Measurements from ENCODE around the gene BDH2.

Gene BDH2

DNA sequence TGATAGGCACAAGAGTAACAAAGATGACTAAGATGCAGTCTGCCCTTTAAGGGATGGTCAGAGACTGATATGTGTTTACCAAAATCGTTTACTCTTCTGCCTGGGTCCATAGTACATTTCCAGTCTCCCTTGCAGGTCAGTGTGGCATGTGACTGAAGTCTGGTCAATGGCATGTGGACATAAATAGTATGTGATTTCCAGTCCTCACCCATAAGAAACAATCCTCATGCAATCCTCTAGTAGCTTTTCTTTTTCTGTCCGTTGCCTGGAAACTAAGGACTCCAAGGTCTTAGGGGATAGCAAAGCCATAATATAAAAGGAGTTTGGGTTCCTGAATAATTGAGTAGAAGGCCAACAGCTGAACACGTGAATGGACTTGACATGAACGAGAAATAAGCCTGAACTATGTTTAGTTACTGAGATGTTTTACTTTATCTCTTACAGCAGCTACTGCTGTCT is 24.2 kb downstream of the BDH2 start:
- DNase-seq (ENCODE audit: low read depth): peak; percentile 15
- peak overlapping the region; percentile 95 for H3K4me3 ChIP-seq (ENCODE audit: low read depth, low read length)
- TF ChIP-seq, protein P1, sequence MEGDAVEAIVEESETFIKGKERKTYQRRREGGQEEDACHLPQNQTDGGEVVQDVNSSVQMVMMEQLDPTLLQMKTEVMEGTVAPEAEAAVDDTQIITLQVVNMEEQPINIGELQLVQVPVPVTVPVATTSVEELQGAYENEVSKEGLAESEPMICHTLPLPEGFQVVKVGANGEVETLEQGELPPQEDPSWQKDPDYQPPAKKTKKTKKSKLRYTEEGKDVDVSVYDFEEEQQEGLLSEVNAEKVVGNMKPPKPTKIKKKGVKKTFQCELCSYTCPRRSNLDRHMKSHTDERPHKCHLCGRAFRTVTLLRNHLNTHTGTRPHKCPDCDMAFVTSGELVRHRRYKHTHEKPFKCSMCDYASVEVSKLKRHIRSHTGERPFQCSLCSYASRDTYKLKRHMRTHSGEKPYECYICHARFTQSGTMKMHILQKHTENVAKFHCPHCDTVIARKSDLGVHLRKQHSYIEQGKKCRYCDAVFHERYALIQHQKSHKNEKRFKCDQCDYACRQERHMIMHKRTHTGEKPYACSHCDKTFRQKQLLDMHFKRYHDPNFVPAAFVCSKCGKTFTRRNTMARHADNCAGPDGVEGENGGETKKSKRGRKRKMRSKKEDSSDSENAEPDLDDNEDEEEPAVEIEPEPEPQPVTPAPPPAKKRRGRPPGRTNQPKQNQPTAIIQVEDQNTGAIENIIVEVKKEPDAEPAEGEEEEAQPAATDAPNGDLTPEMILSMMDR (IDR thresholded peaks at IDR 0.05; ENCODE audit: insufficient read depth, low read depth, low read length, missing control alignments): no peak

DNA sequence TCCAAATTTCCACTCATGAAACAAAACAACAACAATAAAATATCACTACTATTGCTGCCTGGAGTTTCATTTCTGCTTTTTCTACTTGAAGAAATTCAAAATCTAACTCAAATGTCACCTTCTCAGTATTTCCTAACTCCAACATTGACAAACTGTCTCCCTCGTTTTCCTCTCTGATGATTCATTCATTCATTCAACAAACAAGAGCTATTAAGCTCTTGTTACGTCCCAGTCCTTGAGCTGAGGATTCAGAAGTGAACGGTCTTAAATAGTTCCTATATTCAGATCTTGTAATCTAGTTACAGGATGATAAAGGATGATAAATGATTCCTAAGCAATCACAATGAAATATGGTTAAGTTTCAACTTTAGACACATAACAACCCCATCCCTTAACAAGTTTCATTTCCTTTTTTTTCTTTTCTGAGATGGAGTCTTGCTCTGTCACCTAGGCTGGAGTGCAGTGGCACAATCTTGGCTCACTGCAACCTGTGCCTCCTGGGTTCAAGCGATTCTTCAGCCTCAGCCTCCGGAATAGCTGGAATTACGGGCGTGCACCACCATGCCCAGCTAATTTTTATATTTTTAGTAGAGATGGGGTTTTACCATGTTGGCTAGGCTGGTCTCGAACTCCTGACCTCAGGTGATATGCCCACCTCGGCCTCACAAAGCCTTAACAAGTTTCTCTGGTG is 24.7 kb downstream of the BDH2 start:
- peak overlapping the region; percentile 95 for H3K4me3 ChIP-seq (ENCODE audit: low read depth, low read length)
- DNase-seq (ENCODE audit: low read depth): peak; percentile 26
- TF ChIP-seq, protein P1 (IDR thresholded peaks at IDR 0.05; ENCODE audit: insufficient read depth, low read depth, low read length, missing control alignments): no peak

DNA sequence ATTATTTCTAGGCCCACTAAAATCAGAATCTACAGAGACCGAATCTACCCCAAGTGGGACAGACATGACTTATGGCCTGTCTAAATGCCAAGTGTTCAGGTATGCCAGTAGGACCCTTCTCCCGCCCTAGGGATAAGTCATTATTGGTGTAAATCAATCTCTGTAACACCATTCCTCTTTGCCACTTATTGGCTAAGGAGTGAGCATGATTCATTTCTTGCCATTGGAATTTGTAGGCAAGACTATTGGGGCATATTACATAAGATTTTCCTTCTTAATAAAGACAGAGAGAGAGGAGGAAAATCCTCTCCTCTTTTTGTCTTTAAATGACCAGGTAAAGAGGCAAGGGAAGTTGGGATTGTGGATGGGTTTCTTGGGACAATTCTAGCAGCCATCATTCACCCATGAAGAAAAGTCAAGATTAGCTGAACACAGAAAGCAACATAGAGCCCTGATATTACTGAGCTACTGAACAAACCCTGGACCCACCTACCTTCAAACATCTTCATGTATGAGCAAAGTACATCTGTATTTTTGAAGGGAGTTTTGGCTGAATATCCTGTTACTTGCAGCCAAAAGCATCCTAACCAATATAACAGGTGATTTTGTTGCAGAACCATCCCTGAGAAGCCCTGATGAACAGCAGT is 25.7 kb downstream of the BDH2 start:
- TF ChIP-seq, protein P1 (IDR thresholded peaks at IDR 0.05; ENCODE audit: insufficient read depth, low read depth, low read length, missing control alignments): no peak
- no peak for DNase-seq (ENCODE audit: low read depth)
- peak overlapping the region; percentile 95 for H3K4me3 ChIP-seq (ENCODE audit: low read depth, low read length)

DNA sequence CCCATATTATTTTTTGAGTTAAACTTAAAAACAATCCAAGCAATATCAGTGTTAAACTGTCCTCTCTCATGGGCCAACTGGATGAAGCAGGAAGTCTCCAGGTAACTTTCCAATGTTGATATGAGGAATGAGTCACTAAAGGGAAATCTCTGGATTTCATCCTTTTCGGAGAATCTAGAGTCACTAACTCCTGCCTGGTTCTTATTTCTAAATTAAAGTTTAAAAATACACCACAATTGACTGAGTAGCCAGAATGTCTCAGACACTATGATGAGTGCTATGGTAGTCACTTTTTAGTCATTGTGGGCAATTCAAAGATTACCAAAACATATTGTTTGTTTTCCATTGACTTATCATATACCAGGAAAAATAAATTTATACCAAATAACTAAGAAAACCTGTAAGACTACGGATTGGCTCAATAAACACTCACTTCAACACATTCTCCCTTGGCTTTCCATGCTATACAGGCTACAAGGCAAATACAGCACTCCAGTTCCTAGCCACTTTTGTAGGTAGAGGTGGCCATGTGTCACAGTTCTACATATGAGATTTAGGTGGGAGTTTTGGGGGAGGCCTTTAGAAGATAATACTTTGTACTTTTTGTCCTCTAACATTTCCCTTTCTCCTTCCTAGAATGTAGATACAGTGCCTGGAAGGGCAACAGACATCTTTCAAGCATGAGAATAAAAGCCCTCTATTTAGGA is 31.6 kb downstream of the BDH2 start:
- TF ChIP-seq, protein P1 (IDR thresholded peaks at IDR 0.05; ENCODE audit: insufficient read depth, low read depth, low read length, missing control alignments): no peak

DNA sequence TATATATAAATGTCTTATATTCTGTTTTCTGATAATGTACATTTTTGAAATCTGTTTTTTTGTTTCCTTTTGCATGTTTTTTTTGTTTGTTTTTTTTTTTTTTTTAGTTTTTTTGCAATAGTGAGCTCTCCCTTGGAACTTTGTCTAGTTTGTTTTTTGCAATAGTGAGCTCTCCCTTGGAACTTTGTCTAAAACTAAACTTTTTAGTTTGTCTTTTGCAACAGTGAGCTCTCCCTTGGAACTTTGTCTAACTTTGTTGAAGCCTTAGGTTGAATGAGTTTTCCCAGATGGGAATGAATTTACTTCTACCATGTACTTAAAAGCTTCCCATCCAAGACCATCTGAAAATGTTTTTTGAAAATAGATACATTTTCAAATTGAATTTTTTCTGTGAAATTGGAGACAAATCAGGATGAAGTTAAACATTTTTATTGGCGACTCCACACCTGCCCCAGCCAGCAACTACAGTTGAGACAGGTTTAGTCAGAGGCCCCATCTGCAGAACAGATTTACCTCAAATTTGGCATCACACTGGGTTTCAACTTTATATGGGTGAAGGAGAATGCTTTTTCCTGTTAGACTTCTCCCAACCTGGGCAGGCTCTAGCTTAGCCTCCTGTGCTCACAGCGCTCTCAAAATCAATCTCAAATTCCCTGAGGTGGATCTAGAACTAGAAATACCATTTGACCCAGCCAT is 39.0 kb downstream of the BDH2 start:
- no peak overlapping the region for H3K4me3 ChIP-seq (ENCODE audit: low read depth, low read length)
- TF ChIP-seq, protein P1 (IDR thresholded peaks at IDR 0.05; ENCODE audit: insufficient read depth, low read depth, low read length, missing control alignments): no peak
- DNase-seq (ENCODE audit: low read depth): no peak

More for the DNA sequence above, 31.6 kb downstream of the BDH2 start:
- H3K4me3 ChIP-seq (ENCODE audit: low read depth, low read length): no peak overlapping the region
- DNase-seq (ENCODE audit: low read depth): no peak

DNA sequence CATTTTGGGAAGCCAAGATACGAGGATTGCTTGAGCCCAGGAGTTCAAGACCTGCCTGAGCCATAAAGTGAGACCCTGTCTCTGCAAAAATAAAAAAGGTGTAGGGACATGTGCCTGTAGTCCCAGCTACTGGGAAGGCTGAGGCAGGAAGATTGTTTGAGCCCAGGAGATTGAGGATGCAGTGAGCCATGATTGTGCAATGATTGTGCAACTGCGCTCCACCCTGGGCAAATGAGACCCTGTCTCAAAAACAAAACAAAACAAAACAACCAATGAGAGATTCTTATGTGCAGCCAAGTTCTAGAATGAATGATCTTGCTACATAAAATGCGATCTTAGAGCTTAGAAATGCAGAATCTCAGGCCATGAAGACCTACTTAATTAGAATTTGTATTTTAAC is 45.6 kb downstream of the BDH2 start:
- no peak overlapping the region for H3K4me3 ChIP-seq (ENCODE audit: low read depth, low read length)
- TF ChIP-seq, protein P1 (IDR thresholded peaks at IDR 0.05; ENCODE audit: insufficient read depth, low read depth, low read length, missing control alignments): no peak
- no peak for DNase-seq (ENCODE audit: low read depth)

Data from GM12865 (cell line).